ENCODE data around the gene ADAM33. TPM values are rescaled to one million over a fixed set of nuclear protein-coding genes. Genes with fewer than 3 reads are reported as not detected.

The ADAM33 gene
- total RNA-seq, 1 donor from 2014 or later = not detected

DNA sequence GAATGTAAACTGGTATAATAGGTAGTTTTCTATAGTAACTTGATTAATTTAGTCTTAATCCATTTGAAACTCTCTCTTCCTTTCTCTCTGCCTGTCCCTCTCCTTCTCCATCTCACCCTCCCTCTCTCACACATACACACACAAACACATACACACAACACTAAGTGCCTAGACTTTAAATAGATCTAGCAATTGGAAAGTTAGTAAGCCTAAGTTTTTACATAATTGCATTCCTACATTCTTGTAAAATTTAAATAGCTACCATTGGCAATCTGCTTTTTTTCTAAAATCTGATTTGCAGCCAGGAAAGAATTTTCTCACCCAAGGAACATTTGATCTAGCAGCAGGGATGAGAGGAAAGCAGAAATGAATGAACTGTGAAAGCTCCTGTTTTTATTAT lies 34.3 kb downstream of the ADAM33 start:
- DNase-seq (ENCODE audit: low read depth, low spot score) = no peak

DNA sequence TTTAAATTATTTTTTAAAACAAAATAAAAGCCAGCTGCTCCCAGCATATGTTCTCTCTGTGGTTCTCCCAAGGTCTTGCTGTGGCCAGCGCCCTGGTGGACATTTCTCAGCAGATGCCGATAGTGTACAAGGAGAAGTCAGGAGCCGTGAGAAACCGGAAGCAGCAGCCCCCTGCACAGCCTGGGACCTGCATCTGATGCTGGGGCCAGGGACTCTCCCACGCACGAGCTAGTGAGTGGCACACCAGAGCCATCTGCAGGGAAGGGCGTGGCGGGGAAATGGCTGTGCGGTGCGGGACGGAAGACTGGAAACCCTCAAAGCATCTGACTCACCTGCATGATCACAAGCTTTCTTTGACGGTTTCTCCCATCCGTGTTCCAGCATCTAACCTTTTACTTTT lies 35.2 kb downstream of the ADAM33 start:
- DNase-seq (ENCODE audit: low read depth, low spot score) = no peak

DNA sequence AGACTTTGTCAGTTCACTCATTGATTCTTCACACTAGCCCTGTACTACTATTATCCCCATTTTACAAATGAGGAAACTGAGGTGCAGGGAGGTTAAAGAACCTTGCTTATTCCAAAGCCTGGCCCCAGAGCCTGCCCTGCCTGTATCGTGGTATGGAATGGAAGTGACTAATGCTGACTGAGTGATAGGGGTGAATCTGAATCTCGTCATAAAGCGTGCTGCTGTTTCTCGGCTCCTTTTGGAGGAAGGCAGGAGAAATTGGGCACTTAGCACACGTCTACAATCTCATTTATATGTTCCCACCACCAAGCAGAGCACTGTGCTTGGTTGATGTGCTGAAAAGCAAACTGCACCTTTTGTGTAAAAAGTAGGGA lies 35.8 kb downstream of the ADAM33 start:
- no peak for DNase-seq (ENCODE audit: low read depth, low spot score)

DNA sequence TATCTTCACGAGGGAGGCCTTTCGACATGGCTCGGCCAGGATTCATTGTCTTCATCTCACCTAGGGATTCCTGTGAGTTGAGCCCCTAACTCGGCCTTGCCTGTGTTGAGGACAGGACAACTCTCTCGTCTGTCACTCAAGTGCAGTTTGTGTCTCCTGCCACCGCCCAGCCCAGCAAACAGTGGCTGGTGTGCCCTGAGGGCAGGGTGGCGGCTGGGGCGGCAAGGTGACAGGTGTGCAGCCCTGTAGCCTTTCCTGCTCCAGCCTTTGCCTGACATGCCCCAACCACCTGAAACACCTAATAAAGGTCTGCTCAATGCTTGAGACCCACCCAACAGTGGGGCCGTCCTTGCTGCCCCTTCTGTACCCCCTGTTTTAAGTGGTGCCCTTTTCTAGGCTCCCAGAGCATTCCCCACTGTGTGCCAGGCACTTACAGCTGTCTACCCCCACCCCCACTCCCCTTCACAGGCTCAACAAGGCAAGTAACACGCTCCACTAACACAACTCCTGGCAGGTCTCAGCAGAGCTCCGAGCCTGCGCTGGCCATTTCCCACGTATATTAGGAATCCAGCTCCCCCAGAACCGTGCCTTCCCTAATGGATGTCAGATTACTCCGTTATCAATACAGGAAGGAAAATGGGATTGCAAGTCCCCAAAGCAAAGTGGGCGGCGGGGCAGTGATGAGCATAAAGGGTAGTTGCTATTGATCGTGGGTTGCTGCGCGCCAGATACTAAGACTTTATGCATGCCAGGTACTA lies 36.3 kb downstream of the ADAM33 start:
- no peak for DNase-seq (ENCODE audit: low read depth, low spot score)

DNA sequence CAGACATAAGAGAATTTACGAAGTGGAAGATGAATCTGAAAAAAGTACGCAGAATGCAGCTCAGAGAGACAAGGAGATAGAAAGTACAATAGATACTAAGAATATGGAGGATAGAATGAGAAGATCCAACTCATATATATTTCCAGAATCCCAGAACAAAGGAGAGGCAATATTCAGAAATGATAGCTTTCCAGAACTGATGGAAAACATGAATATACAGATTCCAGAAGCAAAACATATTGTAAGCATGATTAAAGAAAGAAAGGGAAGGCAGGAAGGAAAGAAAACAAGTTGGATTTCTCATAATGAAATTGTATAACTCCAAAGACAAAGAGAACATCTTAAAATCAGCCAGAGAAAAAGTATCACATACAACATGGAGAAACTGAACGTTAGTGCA lies 41.6 kb downstream of the ADAM33 start:
- DNase-seq (ENCODE audit: low read depth, low spot score) = no peak

- no peak for DNase-seq (ENCODE audit: low read depth, low spot score)
These were observed 46.5 kb downstream of the ADAM33 start for GRCh38 chr20:3635346-3635745.

DNA sequence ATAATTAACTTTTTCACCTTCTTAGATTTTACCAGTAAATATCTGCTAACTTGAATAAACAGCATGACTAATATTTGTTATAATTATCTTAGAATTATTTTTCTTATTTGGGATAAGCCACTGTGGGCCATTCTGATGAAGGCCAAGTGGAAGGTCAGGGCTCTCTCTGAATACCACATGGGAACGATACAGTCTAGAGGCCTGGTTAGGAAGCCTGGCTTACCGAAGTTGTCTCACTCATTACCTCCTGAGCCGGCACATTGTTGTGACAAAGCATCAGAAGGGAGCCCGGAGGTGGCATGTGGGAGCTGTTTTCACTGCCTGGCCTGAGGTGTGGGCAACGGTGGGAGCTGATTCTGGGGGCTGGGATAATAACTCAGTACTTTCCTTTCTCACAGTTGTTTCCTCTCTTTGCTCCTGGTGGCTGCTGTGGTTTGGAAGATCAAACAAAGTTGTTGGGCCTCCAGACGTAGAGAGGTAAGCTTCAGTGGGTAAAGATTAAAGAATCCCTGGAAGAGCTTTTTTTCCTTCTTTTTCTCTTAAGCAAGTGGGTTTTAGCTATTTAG lies 47.8 kb downstream of the ADAM33 start:
- DNase-seq (ENCODE audit: low read depth, low spot score) = no peak

DNA sequence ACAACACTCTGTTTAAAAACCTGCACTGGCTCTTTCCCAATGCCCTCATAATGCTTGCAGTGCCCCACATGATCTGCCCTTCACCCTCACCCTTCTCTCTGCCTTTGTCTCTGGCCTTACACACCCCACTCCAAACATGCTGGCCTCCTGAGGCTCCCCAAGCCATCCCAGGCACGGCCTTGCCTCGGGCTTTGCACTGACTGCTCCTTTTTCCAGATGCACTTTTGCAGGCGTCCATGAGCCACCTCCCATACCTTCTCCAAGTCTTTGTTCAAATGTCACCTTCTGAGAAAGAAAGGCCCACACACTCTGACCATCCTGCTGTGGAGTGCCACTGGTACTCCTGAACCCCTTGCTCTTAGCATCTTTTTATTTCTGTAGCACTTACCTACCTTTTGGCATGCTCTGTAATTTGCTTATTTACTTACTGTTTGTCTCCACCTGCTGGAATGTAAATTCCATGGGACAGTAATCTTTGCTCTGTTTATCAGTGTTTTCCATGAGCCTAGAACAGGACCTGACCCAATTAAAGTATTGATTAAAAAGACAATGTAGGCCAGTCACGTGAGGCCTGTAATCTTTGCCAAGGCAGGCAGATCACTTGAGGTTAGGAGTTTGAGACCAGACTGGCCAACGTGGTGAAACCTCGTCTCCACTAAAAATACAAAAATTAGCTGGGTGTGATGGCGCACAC lies 49.4 kb downstream of the ADAM33 start:
- DNase-seq (ENCODE audit: low read depth, low spot score) = no peak

DNA sequence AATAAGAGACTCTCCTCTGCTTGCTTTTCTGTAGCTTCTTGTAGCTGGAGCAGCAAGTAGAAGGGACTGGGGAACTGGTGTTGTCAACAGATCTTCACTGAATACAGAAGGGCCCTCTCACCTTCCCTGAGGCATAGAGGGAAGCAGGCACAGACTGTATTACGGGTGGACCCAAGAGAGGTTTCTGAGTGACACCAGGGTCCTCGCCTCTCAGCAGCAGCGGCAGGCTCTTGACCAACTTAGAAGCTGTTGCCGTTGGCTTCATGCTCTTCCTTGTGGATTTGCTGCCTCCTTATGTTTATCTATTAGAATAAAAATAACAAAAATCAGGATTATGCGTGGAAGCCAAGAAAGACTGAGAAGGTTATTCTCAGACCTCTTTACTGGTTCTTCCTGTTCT lies 50.3 kb downstream of the ADAM33 start:
- DNase-seq (ENCODE audit: low read depth, low spot score) = no peak

- no peak for DNase-seq (ENCODE audit: low read depth, low spot score)
These were observed 51.4 kb downstream of the ADAM33 start for GRCh38 chr20:3630429-3630828.

- no peak for DNase-seq (ENCODE audit: low read depth, low spot score)
These were observed 51.9 kb downstream of the ADAM33 start for GRCh38 chr20:3629893-3630292.

DNA sequence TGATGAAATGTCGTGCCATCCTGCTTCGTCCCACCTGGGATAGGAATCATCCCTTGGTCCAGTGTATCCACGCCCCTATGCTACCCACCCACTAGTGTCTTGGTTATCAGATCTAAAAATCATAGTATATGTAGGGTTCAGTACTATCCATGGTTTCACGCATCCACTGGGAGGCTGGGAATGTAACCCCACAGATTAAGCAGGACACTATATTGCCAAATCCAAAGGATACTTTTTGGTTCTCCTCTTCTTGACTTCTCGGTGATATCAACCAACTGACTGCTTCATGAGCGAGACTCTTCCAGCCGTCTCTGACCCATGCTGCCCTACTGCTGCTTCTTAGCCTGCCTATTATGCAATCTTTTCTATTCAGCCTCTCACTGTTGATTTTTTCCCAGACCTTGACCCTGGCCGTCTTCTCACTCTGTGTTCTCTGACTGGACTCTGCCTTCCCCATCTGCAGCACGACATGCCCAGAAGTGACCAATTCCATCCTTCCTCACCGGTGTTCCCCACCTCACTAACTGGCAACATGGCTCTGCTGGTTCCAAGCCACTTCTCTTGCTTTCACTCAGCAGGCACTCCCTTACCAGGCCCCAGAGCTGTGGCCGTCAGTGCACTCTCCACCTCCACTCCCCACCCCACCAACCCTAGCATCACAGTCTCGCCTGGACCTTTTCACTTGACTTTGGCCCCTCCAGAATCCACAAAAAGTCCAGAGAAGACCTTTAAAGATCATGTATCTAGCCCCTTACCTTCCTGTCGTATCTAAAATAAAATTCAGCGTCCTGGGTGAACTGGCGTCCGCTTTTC lies 53.1 kb downstream of the ADAM33 start:
- DNase-seq (ENCODE audit: low read depth, low spot score) = no peak

DNA sequence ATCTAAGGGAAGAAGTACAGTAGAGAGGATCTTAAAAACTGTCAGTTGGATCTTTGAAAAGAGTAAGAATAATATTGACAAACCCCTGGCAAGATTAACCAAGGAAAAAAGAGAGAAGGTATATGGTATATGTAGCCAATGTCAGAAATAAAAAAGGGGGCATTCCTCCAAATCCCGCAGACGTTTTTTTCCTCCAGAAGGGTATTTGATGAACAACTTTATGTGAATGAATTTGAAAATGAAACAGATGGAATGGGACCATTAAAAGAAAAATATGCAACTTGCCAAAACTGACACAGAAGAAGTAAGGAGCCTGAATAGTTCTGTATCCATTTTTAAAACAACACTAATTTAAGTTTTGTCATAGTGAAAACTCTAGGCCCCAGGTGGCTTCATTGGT lies 54.3 kb downstream of the ADAM33 start:
- DNase-seq (ENCODE audit: low read depth, low spot score) = no peak

GRCh38 chr20:3622406-3622805 lies 59.4 kb downstream of the ADAM33 start:
- DNase-seq (ENCODE audit: low read depth, low spot score) = no peak

- DNase-seq (ENCODE audit: low read depth, low spot score) = no peak
These were observed 60.7 kb downstream of the ADAM33 start for GRCh38 chr20:3621111-3621510.

Other genes with a start within 250 kb of the ADAM33 start
- gene ATRN, start 211.0 kb downstream of the ADAM33 start, total RNA-seq = 45.3 and 49.4 TPM in 2 replicates
- not detected in 2 replicates for gene GFRA4, start 18.6 kb downstream of the ADAM33 start, total RNA-seq
- not detected in 2 replicates for gene SIGLEC1, start 30.6 kb upstream of the ADAM33 start, total RNA-seq
- gene HSPA12B, start 50.7 kb upstream of the ADAM33 start, total RNA-seq = 4.7 and 7.9 TPM in 2 replicates
- 33.7 and 38.6 TPM in 2 replicates for gene ADISSP, start 85.7 kb upstream of the ADAM33 start, total RNA-seq
- 0.13 TPM in 1 of 2 replicates, not detected in the other for gene SPEF1, start 99.4 kb upstream of the ADAM33 start, total RNA-seq
- 99.0 and 118 TPM in 2 replicates for gene CENPB, start 104.7 kb upstream of the ADAM33 start, total RNA-seq
- gene CDC25B, start 114.3 kb upstream of the ADAM33 start, total RNA-seq = 16.4 and 20.1 TPM in 2 replicates
- gene AP5S1, start 138.5 kb upstream of the ADAM33 start, total RNA-seq = 18.6 and 23.0 TPM in 2 replicates
- gene MAVS, start 164.8 kb upstream of the ADAM33 start, total RNA-seq = 17.1 and 17.5 TPM in 2 replicates
- 44.0 and 51.5 TPM in 2 replicates for gene PANK2, start 207.4 kb upstream of the ADAM33 start, total RNA-seq

All from pulmonary artery endothelial cell (primary cell).